NCI-H345 (cell line): ENCODE data around the gene ERCC2.
"Not testable (repeated sequence)": the region's sequence is repeated elsewhere in the genome, so short reads cannot be mapped to it uniquely, and the experiment has no call there.

Experiments
- DNase-seq: peaks from one replicate; lab custom pipeline; 2025; lab: John Stamatoyannopoulos, UW

Gene ERCC2

DNA sequence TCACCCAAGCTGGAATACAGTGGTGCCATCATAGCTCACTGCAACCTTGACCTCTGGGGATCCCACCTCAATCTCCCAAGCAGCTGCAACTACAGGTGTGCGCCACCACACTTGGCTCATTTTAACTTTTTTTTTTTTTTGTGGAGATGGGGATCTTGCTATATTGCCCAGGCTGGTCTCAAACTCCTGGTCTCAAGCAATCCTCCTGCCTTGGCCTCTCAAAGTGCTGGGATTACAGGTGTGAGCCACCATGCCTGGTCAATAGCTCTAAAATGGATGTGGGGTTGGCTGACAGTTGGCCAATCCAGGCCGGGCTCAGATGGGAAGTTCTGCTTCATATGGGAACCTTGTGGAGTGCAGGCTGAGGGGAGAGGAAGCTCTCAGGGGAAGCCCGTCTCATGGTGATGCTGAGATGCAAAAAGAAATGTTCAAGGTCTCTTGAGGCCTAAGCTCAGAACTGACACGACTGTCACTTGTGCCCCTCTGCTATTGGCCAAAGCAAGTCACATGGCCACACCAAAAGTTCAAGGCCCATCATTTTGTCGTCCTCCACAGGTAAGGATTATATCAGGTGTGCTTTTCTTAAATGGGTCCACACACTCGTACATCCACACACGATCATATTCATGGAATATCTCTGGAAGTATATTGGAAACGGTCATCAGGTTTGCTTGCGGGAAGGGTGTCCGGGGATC is 36.6 kb downstream of the ERCC2 start:
- DNase-seq = no peak

GRCh38 chr19:45331411-45331810 is 39.0 kb downstream of the ERCC2 start:
- DNase-seq = no peak

- DNase-seq = no peak
Observed at GRCh38 chr19:45327404-45328143, 42.8 kb downstream of the ERCC2 start.

DNA sequence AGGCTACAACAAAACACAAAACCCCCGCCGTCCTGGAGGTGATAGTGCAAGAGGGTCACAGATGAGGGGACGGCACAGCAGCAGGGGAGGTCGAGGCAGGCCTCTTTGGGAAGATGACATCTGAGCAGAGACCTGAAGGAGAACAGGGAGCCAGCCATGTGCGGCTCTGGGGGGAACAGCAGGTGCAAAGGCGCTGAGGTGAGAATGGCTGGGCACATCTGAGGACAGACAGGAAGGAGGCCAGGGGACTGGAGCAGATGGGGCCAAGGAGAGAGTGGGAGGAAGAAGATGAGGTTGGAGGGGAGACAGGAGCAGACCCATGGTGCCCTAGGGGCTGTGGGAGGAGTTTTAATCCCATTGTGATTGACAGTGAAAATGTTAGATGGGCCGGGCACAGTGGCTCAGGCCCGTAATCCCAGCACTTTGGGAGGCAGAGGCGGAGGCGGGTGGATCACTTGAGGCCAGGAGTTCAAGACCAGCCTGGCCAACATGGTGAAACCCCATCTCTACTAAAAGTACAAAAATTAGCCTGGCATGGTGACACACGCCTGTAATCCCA is 45.9 kb downstream of the ERCC2 start:
- DNase-seq = no peak

GRCh38 chr19:45323671-45324081 is 46.7 kb downstream of the ERCC2 start:
- no peak for DNase-seq

DNA sequence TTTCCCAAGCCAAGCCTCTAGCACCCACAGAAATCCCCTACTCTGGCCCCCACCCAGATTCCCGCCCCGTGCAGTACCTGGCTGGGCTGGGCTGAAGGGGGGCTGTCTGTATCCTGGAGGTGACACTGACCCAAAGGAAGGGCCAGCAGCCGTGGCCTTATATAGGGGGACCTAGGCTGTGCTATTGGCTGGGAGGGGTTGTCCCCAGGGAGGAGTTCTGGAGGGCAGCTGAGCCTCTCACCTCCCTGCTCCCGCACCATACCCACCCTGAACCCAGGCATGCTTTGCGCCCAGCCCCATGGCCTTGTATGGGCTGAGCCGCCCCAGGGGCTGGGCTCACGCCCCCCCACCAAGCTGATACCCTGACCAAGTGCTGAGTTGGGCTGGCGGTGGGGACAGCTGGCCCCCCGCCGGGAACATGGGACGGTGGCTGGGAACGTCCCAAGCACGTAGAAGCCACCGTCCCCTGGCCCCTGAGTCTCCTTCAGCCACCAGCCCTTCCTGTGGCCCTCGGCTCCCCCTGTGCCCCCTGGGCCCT is 47.6 kb downstream of the ERCC2 start, which contains the start of gene CKM:
Gene CKM, minus strand, starts transcription at position 132 of the 538 bp plus-strand sequence. CDS start 3,162 bp downstream, outside the sequence.
- DNase-seq = no peak

- DNase-seq = peak; percentile 14
Observed at GRCh38 chr19:45322311-45322710, 48.1 kb downstream of the ERCC2 start.

- no peak for DNase-seq
Observed at GRCh38 chr19:45321848-45322247, 48.5 kb downstream of the ERCC2 start.

GRCh38 chr19:45320997-45321775 is 49.2 kb downstream of the ERCC2 start:
- no peak for DNase-seq

DNA sequence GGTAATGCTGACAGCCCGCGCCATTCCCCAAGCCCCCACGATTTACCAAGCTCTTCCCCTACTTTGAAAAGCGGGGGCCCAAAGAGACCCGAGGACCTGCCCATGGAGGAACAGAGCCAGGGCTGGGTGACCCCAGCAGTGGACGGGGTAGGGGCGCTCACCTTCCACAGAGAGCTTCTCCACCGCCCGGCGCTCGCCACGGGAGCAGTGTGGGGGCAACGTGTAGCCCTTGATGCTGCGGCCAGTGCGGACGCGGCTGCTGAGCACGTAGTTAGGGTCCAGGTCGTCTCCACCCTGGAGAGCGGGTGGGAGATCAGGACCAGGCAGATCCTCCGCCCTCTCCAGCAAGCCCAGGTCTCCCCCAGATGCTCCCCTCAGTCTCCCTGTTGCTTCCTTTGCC is 55.1 kb downstream of the ERCC2 start:
- DNase-seq = no peak

DNA sequence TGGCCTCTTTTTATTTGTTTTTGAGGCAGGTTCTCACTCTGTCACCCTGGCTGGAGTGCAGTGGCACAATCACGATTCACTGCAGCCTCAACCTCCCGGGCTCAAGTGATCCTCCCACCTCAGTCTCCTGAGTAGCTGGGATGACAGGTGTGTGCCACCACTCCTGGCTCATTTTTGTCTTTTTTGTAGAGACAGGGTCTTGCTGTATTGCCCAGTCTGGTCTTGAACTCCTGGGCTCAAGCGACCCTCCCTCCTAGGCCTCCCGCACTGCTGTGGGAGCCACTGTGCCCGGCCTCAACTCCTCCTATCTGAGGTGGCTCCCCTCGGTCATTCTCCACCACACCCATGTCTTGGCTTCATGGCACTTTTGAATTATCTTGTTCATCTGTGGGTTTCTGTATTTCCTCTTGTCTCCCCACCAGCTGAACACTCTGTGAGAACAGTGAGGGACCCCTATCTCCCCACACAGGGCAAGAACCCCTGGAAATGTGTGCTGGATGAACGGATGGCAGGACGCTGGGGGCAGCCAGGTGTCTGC is 55.6 kb downstream of the ERCC2 start:
- DNase-seq = no peak

GRCh38 chr19:45312285-45312684 is 58.1 kb downstream of the ERCC2 start:
- not testable (repeated sequence) for DNase-seq

- DNase-seq = no peak
Observed at GRCh38 chr19:45311621-45312020, 58.8 kb downstream of the ERCC2 start.

GRCh38 chr19:45309322-45309721 is 61.1 kb downstream of the ERCC2 start:
- not testable (repeated sequence) for DNase-seq

- no peak for DNase-seq
Observed at GRCh38 chr19:45307361-45307760, 63.0 kb downstream of the ERCC2 start.

- DNase-seq = peak; percentile 5
Observed at GRCh38 chr19:45306518-45307027, 63.8 kb downstream of the ERCC2 start.

DNA sequence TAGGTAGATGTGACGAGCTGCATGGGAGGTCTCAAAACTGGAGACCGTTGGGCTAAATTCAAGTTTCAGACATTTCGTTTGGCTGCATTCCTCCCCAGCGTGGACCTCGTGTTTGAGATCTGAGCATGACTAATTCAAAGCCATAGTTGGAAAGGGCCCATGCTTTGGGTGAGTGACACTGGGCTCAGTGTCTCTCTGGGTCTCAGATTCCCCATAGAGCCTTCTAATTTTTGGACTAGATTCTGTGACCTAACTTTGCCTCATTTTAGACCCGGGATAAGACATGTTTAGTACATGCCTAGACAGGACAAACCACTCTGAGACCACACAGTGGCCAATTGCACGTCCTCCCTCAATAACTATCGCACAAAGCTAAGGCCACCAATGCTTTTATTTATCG is 64.3 kb downstream of the ERCC2 start:
- DNase-seq = no peak

DNA sequence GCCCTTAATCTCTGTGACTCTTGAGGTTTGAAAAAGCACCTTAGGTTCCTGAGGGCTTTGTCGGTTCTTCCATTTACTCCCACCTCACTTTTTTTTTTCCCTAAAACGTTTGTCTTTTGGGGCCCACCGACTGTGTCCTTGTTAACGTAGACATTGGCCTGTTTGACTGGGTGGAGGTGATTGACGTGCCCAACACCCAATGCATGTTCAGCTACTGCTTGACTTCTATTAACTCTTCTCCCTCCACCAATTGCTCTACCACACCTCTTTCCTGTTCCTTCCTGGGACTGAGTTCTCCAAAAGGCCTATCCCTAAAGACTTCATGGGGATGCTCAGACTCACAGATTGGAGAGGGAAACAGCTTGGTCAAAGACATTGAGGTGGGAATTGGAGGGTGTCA is 65.0 kb downstream of the ERCC2 start:
- no peak for DNase-seq

GRCh38 chr19:45305007-45305406 is 65.4 kb downstream of the ERCC2 start:
- DNase-seq = no peak

GRCh38 chr19:45304141-45304926 is 66.0 kb downstream of the ERCC2 start:
- no peak for DNase-seq
